Hepatocyte (in vitro differentiated cells): ENCODE results near the gene FMNL1. TPM values are rescaled to one million over a fixed set of nuclear protein-coding genes. Genes with fewer than 3 reads are reported as not detected.

ENCODE experiments used
- DNase-seq: peaks from one replicate; pipeline ENCODE4 v3.0.0-alpha.2; 2016; ENCODE audit warnings: low spot score
- H2AFZ ChIP-seq: fragments of 200-600 bp; sonication (generic); 2 replicates; pipeline ENCODE4 v1.6.0; 2016; ENCODE audit warnings: antibody characterized with exemption, mild to moderate bottlenecking
- H3K27ac ChIP-seq: fragments of 200-600 bp; sonication (generic); 2 replicates; pipeline ENCODE4 v1.5.1; 2016; ENCODE audit warnings: mild to moderate bottlenecking
- H3K27me3 ChIP-seq: fragments of 200-600 bp; sonication (generic); 2 replicates; pipeline ENCODE4 v1.6.1; 2016
- H3K36me3 ChIP-seq: fragments of 200-600 bp; sonication (generic); replicated peaks from 2 replicates; pipeline ENCODE4 v1.5.1; 2016; ENCODE audit warnings: low read depth; ENCODE audit not compliant: insufficient read depth
- H3K4me1 ChIP-seq: fragments of 200-600 bp; sonication (generic); 2 replicates; pipeline ENCODE4 v1.5.1; 2016; ENCODE audit warnings: mild to moderate bottlenecking, moderate library complexity; ENCODE audit not compliant: insufficient read depth
- H3K4me2 ChIP-seq: fragments of 200-600 bp; sonication (generic); 2 replicates; pipeline ENCODE4 v1.6.0; 2016
- H3K4me3 ChIP-seq: fragments of 200-600 bp; sonication (generic); 2 replicates; pipeline ENCODE4 v1.5.1; 2016; ENCODE audit warnings: mild to moderate bottlenecking
- H3K79me2 ChIP-seq: fragments of 200-600 bp; sonication (generic); 2 replicates; pipeline ENCODE4 v1.6.0; 2017; ENCODE audit warnings: mild to moderate bottlenecking
- H3K9me2 ChIP-seq: fragments of 200-600 bp; sonication (generic); replicated peaks from 2 replicates; pipeline ENCODE4 v1.6.0; 2017; ENCODE audit warnings: mild to moderate bottlenecking; ENCODE audit not compliant: insufficient read depth
- H3K9me3 ChIP-seq: fragments of 200-600 bp; sonication (generic); 2 replicates; pipeline ENCODE4 v1.5.1; 2016; ENCODE audit warnings: low read depth, mild to moderate bottlenecking
- H4K20me1 ChIP-seq: fragments of 200-600 bp; sonication (generic); 2 replicates; pipeline ENCODE4 v1.6.0; 2016; ENCODE audit warnings: mild to moderate bottlenecking; ENCODE audit not compliant: insufficient read depth, poor library complexity, severe bottlenecking
- CTCF ChIP-seq: fragments of 200-600 bp; sonication (generic); IDR thresholded peaks from 2 replicates; pipeline ENCODE4 v1.5.1; 2016; ENCODE audit warnings: antibody characterized with exemption, mild to moderate bottlenecking; ENCODE audit not compliant: poor library complexity
- EZH2 ChIP-seq: fragments of 200-600 bp; sonication (generic); IDR thresholded peaks from 2 replicates; pipeline ENCODE4 v1.6.1; 2016; ENCODE audit warnings: antibody characterized with exemption, mild to moderate bottlenecking, borderline replicate concordance
- EZH2phosphoT487 ChIP-seq: fragments of 200-600 bp; sonication (generic); IDR thresholded peaks from one replicate; pipeline ENCODE4 v1.6.1; 2018; ENCODE audit warnings: antibody characterized with exemption, mild to moderate bottlenecking, low read depth, moderate library complexity; ENCODE audit not compliant: unreplicated experiment, severe bottlenecking
- WGBS: methylation state at CpG from one replicate; pipeline ENCODE4 v1.1.6; 2016; ENCODE audit warnings: low lambda C conversion rate; ENCODE audit errors: missing lambda C conversion rate; 5-methylcytosine and 5-hydroxymethylcytosine counted together
- polyA plus RNA-seq: library from polyadenylated mRNA; unstranded; fragments of >200 nt; fragmentation: Nextera tagmentation; extraction: Ambion mirVana; gene quantifications from 2 replicates; pipeline ENCODE4 v1.2.1, GENCODE V29; 2016
- total RNA-seq: library from RNA; depleted of rRNA; stranded (reverse); fragments of >200 nt; gene quantifications from 2 replicates; pipeline ENCODE4 v1.2.3, GENCODE V29; 2014

FMNL1 gene
- total and polyA plus RNA-seq, 2 experiments from 2014 or later, result 0.30 to 1.2 TPM

GRCh38 chr17:45264988-45265387 is 43.3 kb downstream of the FMNL1 start:
- 91% methylated on average over 8 of the region's 8 CpGs for WGBS
- Histone ChIP-seq H3K27me3 (no peaks in the 10 kb centered on the region), H2AFZ (no peak overlapping the region), H3K36me3 (no peaks in the 10 kb centered on the region), H3K9me3 (no peaks in the 10 kb centered on the region), H3K4me3 (no peak overlapping the region), H3K9me2 (no peaks in the 10 kb centered on the region), H3K4me1 (peaks cover 17% of the 10 kb centered on the region), H3K79me2 (no peaks in the 10 kb centered on the region), H3K4me2 (no peak overlapping the region), H3K27ac (peak overlapping the region; percentile 74), H4K20me1 (no peaks in the 10 kb centered on the region)
- no peak for DNase-seq
- TF ChIP-seq CTCF (no peak), EZH2phosphoT487 (no peak), EZH2 (no peak)

- Histone ChIP-seq H3K9me2 (no peaks in the 10 kb centered on the region), H3K9me3 (no peaks in the 10 kb centered on the region), H3K27me3 (no peaks in the 10 kb centered on the region), H3K4me1 (peaks cover 17% of the 10 kb centered on the region), H3K4me3 (no peak overlapping the region), H3K4me2 (no peak overlapping the region), H3K79me2 (no peaks in the 10 kb centered on the region), H3K36me3 (no peaks in the 10 kb centered on the region), H2AFZ (no peak overlapping the region), H4K20me1 (no peaks in the 10 kb centered on the region), H3K27ac (peak overlapping the region; percentile 83)
- 78% methylated on average over 1 of the region's 1 CpG for WGBS
- no peak for TF ChIP-seq EZH2phosphoT487
- peak; percentile 68 for DNase-seq
Measured at GRCh38 chr17:45265821-45266220, 44.1 kb downstream of the FMNL1 start.

GRCh38 chr17:45266372-45266926 is 44.8 kb downstream of the FMNL1 start:
- Histone ChIP-seq H3K27ac (peak overlapping the region; percentile 83), H3K36me3 (no peaks in the 10 kb centered on the region), H3K4me1 (peaks cover 17% of the 10 kb centered on the region), H4K20me1 (no peaks in the 10 kb centered on the region), H3K9me3 (no peaks in the 10 kb centered on the region), H3K79me2 (no peaks in the 10 kb centered on the region), H2AFZ (no peak overlapping the region), H3K4me3 (no peak overlapping the region), H3K9me2 (no peaks in the 10 kb centered on the region), H3K27me3 (no peaks in the 10 kb centered on the region), H3K4me2 (no peak overlapping the region)
- no peak for TF ChIP-seq EZH2phosphoT487
- TF ChIP-seq EZH2, result no peak
- no peak for TF ChIP-seq CTCF
- DNase-seq, result no peak
- WGBS, result 95% methylated on average over 13 of the region's 13 CpGs

GRCh38 chr17:45267436-45268055 is 45.9 kb downstream of the FMNL1 start:
- 95% methylated on average over 10 of the region's 10 CpGs for WGBS
- no peaks in the 10 kb centered on the region for H3K36me3 ChIP-seq

More at GRCh38 chr17:45267436-45268055, 45.9 kb downstream of the FMNL1 start:
- Histone ChIP-seq H3K27ac (no peak overlapping the region), H3K4me1 (peaks cover 13% of the 10 kb centered on the region), H3K27me3 (no peaks in the 10 kb centered on the region), H3K4me2 (no peak overlapping the region), H3K4me3 (no peak overlapping the region), H3K9me3 (no peaks in the 10 kb centered on the region), H4K20me1 (no peaks in the 10 kb centered on the region), H3K79me2 (no peaks in the 10 kb centered on the region), H2AFZ (no peak overlapping the region), H3K9me2 (no peaks in the 10 kb centered on the region)
- TF ChIP-seq CTCF (no peak), EZH2 (no peak), EZH2phosphoT487 (no peak)
- no peak for DNase-seq
